HG02798 (cell line): ENCODE results near the gene BCL2A1.
"Not testable (repeated sequence)": the region's sequence is repeated elsewhere in the genome, so short reads cannot be mapped to it uniquely, and the experiment has no call there.

Experiments
- ATAC-seq: cut with Tn5 transposase; IDR thresholded peaks from one replicate; pipeline ENCODE4 v1.9.1; 2021; ENCODE audit warnings: mild to moderate bottlenecking; ENCODE audit not compliant: unreplicated experiment, poor library complexity

Gene BCL2A1

DNA sequence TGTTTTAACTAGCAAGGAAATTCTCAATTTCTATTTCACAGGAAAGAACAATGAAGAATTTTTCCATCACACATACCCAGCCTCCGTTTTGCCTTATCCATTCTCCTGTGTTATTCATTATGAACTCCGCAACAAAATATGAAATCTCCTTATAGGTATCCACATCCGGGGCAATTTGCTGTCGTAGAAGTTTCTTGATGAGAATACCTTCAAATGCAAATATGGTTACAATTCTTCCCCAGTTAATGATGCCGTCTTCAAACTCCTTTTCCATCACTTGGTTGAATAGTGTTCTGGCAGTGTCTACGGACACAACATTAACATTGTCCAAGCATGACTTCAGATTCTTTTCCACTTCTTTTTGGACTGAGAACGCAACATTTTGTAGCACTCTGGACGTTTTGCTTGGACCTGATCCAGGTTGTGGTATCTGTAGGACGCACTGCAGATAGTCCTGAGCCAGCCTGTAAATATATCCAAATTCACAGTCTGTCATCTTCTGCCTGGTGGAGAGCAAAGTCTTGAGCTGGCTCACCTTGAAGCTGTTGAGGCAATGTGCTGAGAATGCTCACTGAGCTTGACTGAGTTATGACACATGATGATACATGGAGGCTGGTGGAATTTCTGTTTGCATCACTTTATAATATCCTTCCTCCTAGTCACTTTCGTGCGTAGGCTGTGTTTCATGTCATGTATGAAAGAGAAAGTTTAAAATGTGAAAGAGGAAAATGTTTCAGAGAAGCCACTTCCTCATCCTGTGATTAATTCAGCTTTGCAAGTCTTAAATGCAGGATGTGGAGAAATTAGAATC is at the start of gene BCL2A1:
Gene BCL2A1 (minus strand): TSS at position 573 of the 811 bp plus-strand sequence. CDS start 77 bp downstream, at position 496.
- peak; percentile 57 for ATAC-seq

DNA sequence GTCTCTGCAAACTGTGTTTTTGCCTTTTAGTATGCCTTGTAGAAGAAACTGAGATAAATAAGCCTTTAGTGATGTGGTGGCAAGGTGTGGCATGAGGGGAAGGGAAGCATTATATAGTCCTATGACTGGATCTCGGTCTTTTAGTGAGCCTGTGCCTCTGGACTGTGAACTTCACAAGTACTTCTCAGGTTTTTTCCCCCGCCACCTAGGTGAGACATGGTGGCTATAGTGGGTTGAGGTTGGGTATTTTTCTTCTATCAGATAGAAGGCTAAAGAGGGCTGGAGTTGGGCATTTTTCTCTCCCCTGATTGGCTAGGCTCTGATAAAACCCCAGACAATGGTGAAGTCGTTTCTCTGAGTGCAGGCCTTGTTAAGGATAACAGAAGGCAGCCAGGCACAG is 49.7 kb upstream of the BCL2A1 start:
- ATAC-seq = no peak

GRCh38 chr15:80020149-80020548 is 49.2 kb upstream of the BCL2A1 start:
- not testable (repeated sequence) for ATAC-seq

GRCh38 chr15:80019168-80019745 is 48.3 kb upstream of the BCL2A1 start:
- no peak for ATAC-seq

DNA sequence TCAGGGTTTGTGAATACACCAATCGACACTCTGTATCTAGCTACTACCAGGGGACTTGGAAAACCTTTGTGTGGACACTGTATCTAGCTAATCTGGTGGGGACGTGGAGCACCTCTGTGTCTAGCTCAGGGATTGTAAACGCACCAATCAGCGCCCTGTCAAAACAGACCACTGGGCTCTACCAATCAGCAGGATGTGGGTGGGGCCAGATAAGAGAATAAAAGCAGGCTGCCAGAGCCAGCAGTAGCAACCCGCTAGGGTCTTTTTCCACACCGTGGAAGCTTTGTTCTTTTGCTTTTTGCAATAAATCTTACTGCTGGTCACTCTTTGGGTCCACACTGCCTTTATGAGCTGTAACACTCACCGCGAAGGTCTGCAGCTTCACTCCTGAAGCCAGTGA is 46.1 kb upstream of the BCL2A1 start:
- not testable (repeated sequence) for ATAC-seq

GRCh38 chr15:80016506-80016905 is 45.5 kb upstream of the BCL2A1 start:
- ATAC-seq = not testable (repeated sequence)

DNA sequence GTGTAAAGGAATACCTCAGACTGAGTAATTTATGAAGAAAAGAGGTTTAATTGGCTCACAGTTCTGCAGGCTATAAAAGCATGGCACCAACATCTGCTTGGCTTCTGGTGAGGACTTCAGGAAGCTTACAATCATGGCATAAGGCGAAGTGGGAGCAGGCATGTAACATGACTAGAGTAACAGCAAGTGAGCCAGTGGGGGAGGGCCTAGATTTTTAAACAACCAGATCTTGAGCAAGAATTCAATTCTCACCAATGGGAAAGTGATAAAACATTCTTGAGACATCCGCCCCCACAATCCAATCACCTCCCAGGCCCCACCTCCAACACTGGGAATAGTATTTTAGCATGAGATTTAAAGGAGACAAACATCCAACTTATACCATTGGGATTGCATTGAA is 44.2 kb upstream of the BCL2A1 start:
- no peak for ATAC-seq

GRCh38 chr15:80014186-80014585 is 43.2 kb upstream of the BCL2A1 start:
- ATAC-seq = not testable (repeated sequence)

DNA sequence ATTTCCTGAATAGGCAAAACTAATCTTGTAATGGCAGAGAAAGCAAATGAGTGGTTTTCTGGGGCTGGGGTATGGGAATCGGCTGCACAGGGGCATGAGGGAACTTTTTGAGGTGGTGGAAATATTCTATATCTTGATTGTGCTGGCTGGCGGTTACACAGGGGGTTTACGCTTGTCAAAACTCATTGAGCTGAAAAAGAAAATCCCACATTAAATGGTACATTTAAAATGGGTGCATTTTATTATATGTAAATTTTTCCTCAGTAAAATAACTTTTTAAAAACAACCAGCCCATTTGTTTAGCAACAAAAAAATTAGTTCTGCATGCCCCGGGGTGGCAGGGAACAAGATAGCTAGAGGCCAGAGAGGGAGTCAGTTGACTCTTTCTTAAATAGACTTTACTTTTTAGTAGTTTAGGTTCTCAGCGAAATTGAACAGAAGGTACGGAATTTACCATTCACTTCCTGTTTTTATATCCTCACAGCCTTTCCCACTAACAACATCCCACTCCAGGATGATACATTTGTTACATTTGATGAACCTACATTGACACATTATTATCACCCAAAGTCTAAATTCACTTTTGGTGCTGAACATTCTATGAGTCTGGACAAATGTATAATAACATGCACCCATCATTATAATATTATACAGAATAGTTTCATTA is 41.2 kb upstream of the BCL2A1 start:
- no peak for ATAC-seq

DNA sequence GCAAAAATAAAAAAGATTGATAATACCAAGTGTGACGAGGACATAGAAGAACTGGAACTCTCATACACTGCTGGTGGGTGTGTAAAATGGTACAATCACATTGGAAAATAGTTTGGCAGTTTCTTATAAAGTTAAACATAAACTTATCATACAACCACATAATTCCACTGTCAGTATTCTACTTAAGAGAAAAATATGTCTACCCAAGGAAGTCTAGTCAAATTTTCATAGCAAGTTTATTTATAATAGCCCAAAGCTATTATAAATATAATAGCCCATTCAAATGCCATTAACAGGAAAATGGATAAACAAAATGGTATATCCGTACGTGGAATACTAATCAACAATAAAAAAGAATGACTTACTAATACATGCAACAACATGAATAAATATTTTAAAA is 40.6 kb upstream of the BCL2A1 start:
- ATAC-seq = no peak

GRCh38 chr15:80011041-80011523 is 40.1 kb upstream of the BCL2A1 start:
- ATAC-seq = peak; percentile 52

DNA sequence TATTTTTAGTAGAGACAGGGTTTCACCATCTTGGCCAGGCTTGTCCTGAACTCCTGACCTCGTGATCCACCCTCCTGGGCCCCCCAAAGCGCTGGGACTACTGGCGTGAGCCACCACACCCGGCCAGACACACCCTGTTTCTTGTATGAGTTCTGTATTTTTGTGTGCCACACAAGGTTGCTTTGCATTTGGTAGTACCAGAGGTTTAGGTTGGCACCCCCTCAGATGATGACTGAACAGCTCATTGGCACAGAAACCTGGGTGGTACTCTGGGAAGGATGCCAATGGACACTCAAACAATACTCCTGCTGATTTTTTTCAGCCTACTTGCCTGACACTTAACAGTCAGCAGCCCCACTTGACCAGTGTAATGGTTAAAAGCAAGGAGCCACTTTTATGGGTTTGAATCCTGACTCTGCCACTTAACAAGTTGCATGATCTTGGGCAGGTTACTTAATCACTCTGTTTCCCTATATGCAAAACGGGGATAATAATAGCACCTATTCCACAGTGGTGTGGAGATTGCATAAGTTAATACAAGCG is 39.2 kb upstream of the BCL2A1 start:
- ATAC-seq = no peak

DNA sequence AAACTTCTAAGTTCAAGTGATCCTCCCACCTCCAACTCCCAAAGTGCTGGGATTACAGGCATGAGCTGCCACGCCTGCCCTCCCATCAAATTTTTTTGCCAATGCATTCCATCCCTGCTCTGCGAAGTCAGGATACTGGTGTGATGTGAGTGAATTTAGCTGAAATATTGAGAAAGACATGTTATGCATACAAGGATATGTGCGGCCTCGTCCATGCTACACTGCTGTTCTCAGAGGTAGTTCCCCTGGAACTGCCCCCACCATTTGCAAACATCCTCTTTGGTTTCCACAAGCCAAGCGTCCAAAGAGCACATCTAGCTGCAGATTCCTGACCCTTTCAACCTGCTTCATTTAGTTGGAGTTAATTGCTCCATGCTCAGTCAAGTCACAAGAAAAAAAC is 36.5 kb upstream of the BCL2A1 start:
- no peak for ATAC-seq

- no peak for ATAC-seq
Observed at GRCh38 chr15:80006946-80007345, 36.0 kb upstream of the BCL2A1 start.

- no peak for ATAC-seq
Observed at GRCh38 chr15:80003934-80004472, 33.0 kb upstream of the BCL2A1 start.

GRCh38 chr15:80003171-80003570 is 32.2 kb upstream of the BCL2A1 start:
- ATAC-seq = no peak

DNA sequence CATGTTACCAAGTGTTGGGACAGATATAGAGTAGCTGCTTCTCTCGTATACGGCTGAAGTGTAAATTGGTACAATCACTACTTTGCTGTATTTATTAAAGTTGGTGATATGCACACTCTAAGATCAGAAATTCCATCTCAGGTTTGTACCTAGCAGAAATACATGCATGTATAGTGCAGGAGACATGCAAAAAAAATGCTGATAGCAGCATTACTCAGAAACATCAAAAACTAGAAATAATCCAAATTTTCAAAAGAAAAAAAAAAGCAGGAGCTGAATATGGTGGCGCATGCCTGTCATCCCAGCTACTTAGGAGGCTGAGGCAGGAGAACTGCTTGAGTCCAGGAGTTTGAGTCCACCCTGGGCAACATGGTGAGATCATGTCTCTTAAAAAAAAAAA is 31.3 kb upstream of the BCL2A1 start:
- no peak for ATAC-seq

DNA sequence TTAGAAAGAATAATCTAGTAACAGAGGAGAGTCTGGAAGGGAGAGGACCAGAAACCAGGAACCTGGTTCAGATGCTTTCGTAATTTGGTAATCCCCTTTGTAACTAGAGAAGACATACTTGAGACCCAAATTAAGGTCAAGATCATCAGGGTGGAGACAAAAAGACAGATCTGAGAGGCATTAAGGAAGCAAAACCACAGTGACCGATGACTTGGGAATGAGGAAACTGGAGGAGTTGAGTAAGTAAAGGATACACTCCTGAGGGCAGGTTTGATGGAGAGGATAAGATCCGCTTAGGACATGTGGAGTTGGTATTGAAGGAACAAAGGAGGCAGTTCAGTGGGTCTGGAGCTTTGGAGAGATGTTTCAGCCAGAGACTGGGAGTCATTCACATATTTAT is 23.6 kb upstream of the BCL2A1 start:
- ATAC-seq = no peak

- no peak for ATAC-seq
Observed at GRCh38 chr15:79991826-79992225, 20.8 kb upstream of the BCL2A1 start.

DNA sequence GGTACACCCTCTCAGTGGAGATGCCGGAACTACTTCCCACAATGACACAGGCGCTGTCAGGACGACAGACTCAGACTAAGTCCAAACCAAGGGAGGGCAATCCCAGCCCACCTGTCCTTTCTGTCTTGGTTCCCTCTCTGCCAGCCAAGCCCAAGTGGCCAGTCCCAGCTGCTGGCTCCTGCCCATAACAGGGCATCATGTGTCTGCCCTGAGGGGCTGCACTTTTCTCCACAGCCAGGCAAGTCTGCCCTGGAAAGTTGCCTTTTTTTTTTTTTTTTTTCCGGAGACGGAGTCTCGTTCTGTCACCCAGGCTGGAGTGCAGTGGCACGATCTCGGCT is 20.0 kb upstream of the BCL2A1 start:
- ATAC-seq = no peak
